NOMO-1 (cell line): ENCODE results near the gene ZNF467.

ENCODE experiments used
- DNase-seq, 2 experiments: peaks; one replicate each; lab custom pipeline; 2025; ENCODE audit not compliant: unreplicated experiment in 2 of 2; lab: John Stamatoyannopoulos, UW

Gene ZNF467

DNA sequence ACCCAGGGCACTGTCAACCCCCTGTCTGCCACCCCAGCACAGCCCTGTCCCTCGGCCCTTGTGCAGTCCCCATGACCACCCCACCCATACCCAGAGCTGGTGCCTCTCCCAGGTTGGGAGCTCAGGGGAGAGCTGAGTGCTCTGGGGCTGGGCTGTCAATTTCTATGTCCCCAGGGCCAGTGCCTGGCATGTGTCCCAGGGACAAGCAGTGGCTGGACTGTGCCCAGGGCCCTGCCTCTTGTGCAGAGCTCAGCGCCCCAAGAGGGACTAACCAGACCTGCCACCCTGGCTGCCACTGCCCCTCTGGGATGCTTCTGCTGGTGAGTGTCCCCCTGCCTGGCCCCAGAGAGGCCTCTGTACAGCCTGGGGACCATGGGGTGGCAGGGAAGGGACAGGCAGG is 35.8 kb upstream of the ZNF467 start:
- DNase-seq: no peak

DNA sequence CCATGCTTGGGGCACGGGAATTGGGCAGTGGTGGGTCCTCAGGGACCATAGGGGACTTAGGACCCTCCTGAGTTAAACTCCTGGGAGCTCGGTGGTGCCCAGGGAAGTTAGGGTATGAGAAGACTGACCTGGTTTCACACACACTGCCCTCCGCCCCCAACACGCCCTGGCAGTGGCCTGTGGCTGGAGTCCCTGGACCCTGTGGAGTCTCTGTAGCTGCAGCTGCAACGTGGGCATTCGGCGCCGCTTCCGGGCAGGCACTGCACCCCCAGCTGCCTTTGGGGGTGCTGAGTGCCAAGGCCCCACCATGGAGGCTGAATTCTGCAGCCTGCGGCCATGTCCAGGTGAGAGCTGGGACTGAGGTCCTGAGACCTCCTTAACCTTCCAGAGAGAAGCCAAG is 34.9 kb upstream of the ZNF467 start:
- no peak for DNase-seq

DNA sequence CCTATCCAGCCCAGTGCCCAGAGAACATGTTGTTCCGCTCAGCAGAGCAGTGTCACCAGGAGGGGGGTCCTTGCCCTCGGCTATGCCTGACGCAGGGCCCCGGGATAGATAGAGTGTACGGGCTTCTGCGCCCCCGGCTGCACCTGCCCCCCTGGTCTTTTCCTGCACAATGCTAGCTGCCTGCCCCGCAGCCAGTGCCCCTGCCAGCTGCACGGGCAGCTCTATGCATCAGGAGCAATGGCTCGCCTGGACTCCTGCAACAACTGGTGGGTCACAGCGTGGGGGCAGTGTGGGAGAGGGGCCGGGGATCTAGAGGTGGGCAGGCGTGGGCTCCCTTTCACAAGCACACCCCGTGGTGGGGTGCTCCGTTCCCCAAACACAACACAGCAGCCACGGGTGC is 33.3 kb upstream of the ZNF467 start:
- no peak for DNase-seq

DNA sequence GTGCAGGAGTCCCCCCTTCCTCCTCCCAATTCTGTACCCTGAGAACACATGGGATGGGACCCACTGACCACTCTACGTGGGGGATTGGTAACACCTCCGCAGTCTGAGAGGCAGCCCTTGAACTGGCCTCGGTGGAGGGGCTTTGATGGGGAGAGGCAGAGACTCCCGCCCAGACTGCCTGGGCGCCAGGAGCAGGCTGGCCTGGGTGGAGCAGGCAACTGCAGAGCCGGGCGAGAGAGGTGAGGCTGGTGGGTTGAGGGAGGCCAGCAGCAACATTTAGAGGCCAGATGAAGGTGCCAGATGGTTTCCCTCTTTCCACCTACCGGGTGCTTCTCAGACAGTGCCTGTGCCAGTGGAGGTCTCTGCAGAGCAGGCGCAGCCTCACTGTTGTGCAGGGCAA is 30.7 kb upstream of the ZNF467 start:
- no peak for DNase-seq

DNA sequence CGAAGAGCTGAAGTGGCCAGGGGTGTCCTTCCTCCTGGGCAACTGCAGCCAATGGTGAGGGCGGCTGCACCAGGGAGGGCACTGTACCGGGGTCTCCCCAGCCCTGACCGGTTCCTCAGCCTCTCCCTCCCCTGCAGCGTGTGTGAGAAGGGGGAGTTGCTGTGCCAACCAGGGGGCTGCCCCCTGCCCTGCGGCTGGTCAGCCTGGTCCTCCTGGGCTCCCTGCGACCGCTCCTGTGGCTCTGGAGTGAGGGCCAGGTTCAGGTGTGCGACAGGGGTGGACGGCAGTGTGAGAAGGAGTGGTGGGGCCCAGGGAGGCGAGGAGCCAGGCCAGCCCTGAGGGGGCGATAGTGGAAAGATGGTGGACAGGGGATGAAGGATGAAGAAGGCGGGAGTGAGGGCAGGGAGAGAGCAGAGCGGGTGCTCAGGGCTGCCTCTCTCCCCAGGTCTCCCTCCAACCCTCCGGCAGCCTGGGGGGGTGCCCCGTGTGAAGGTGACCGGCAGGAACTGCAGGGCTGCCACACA is 30.2 kb upstream of the ZNF467 start:
- DNase-seq: no peak

DNA sequence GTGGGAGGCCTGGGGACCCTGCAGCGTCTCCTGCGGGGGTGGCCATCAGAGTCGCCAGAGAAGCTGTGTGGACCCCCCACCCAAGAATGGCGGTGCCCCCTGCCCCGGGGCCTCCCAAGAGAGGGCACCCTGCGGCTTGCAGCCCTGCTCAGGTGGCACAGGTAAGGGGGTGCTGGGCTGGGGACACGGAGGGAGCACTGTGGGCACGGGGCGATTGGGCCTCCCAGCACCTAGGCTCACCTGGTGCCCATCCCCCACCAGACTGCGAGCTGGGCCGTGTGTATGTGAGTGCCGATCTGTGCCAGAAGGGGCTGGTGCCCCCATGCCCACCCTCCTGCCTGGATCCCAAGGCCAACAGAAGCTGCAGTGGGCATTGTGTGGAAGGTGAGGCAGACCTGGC is 29.6 kb upstream of the ZNF467 start:
- no peak for DNase-seq

- DNase-seq: no peak
These were observed 28.4 kb upstream of the ZNF467 start for GRCh38 chr7:149801816-149802215.

DNA sequence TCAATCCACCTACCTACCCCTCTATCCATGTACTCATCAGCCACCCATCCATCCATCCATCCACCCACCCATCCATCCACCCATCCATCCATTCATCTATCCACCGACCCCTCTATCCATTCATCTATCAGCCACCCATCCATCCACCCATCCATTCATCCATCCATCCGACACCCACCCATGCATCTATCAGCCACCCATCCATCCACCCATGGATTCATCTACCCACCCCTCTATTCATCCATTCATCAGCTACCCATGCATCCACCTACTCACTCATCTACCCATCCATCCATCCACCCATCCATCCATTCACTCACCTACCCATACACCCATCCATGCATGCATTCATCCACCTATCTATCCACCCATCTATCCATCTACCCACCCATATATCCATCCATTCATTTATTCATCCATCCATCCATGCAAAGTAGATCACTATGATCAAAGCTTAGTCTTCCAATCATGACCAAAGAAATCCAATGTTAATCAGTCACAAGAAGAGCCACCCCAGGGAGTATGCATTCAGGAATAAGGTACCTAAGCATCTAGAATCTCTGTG is 27.7 kb upstream of the ZNF467 start:
- no peak for DNase-seq

GRCh38 chr7:149800169-149800555 is 26.8 kb upstream of the ZNF467 start:
- DNase-seq: no peak

- DNase-seq: peak in 1 of 2 experiments; percentile 3
These were observed 26.2 kb upstream of the ZNF467 start for GRCh38 chr7:149799397-149800168.

- DNase-seq: no peak
These were observed 24.4 kb upstream of the ZNF467 start for GRCh38 chr7:149797771-149798170.

DNA sequence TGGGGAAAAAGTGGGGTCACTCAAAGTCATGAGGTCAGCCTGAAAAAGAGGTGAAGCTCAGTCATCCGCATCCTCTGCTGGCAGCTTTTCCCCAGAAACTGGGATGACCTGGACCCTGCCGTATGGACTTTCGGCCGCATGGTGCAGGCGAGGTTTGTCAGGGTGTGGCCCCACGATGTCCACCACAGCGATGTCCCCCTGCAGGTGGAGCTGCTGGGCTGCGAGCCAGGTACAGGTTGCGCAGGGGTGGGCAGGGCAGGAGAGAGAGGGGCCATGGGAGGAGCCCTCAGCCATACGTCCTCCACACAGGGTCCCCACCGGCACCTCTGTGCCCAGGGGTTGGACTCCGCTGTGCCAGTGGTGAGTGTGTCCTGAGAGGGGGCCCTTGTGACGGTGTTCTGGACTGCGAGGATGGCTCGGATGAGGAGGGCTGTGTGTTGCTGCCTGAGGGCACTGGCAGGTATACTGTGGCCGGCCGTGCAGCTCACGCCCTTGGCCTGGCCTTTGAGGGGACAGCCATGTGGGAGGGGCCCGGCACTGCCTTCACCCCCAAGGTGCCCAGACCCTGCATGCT is 23.0 kb upstream of the ZNF467 start:
- DNase-seq: no peak

- no peak for DNase-seq
These were observed 21.7 kb upstream of the ZNF467 start for GRCh38 chr7:149795126-149795525.

DNA sequence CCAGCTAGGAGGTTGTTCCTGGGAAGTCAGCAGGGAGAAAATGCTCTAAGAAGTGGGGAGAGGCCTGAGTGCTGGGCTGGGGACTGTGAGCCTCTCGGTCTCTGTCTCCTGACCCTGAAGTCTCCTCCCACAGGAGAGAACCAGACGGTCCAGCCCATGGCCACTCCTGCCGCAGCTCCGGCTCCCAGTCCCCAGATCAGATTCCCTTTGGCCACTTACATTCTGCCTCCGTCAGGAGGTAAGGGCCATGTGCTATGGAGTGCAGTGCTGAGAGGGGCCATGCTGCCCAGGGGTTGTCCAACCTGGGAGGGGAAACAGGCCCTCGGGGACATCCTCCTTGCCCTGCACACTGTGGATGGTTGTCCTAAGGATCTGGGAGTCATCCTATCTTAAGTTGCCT is 21.3 kb upstream of the ZNF467 start:
- no peak for DNase-seq

DNA sequence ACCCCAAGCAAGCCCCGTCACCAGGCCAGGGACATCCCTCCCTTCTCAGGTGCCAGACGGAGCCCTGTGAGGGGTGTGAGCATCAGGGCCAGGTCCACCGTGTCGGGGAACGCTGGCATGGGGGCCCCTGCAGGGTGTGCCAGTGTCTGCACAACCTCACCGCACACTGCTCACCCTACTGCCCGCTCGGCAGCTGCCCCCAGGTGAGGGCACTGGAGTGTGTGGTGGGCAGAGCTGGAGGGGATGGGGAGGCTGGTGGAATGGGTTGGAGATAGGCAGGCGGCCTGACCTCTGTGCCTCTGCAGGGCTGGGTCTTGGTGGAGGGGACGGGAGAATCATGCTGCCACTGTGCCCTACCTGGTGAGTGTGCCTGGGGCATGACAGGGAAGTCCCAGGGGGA is 19.9 kb upstream of the ZNF467 start:
- DNase-seq: no peak

- no peak for DNase-seq
These were observed 18.8 kb upstream of the ZNF467 start for GRCh38 chr7:149792220-149792595.

GRCh38 chr7:149791411-149792219 is 18.2 kb upstream of the ZNF467 start:
- no peak for DNase-seq

GRCh38 chr7:149790754-149791360 is 17.5 kb upstream of the ZNF467 start:
- no peak for DNase-seq

DNA sequence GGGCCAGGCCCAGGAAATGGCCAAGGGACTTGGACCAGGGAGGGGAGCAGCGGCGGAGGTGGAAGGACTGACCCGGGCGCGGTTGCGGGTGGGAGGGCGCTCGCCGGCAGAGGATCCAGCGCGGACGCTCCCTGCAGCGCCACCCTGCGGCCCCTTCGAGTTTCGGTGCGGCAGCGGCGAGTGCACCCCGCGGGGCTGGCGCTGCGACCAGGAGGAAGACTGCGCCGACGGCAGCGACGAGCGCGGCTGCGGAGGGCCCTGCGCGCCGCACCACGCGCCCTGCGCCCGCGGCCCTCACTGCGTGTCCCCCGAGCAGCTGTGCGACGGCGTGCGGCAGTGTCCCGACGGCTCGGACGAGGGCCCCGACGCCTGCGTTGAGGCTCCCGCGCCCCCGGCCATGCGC is 16.8 kb upstream of the ZNF467 start:
- peak in 1 of 2 experiments; percentile 8 for DNase-seq

DNA sequence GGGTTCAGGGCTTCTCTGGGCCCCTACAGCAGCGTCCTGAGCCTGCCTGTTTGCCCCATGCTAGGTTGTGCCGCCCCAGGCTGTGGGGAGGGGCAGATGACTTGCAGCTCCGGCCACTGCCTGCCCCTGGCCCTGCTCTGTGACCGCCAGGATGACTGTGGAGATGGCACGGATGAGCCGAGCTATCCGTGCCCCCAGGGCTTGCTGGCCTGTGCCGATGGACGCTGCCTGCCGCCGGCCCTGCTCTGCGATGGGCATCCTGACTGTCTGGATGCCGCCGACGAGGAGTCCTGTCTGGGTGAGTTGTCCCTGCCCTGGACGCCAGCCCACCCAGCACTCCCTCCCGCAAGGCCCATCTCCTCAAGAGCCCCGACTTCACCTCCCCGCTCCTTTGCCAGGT is 15.7 kb upstream of the ZNF467 start:
- DNase-seq: no peak

DNA sequence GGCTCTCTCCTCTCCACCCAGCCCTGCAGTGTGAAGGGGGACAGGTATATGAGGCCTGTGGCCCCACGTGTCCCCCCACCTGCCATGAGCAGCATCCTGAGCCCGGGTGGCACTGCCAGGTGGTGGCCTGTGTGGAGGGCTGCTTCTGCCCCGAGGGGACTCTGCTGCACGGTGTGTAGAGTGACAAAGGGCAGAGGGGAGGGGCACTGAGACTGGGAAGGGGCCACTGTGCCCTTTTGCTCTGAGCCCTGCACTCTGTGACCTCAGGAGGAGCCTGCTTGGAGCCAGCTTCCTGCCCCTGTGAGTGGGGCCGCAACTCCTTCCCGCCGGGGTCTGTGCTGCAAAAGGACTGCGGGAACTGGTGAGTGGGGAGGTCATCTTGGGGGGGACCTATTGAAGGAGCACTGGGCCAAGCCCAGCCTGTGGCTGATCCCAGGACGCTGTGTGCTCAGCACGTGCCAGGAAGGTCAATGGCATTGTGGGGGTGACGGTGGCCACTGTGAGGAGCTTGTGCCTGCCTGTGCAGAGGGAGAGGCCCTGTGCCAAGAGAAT is 15.0 kb upstream of the ZNF467 start:
- DNase-seq: no peak
